GM19455 (cell line): ENCODE results near the gene DMC1.

Experiments
- ATAC-seq: cut with Tn5 transposase; IDR thresholded peaks from one replicate; pipeline ENCODE4 v1.9.1; 2021; ENCODE audit not compliant: unreplicated experiment

Gene DMC1

DNA sequence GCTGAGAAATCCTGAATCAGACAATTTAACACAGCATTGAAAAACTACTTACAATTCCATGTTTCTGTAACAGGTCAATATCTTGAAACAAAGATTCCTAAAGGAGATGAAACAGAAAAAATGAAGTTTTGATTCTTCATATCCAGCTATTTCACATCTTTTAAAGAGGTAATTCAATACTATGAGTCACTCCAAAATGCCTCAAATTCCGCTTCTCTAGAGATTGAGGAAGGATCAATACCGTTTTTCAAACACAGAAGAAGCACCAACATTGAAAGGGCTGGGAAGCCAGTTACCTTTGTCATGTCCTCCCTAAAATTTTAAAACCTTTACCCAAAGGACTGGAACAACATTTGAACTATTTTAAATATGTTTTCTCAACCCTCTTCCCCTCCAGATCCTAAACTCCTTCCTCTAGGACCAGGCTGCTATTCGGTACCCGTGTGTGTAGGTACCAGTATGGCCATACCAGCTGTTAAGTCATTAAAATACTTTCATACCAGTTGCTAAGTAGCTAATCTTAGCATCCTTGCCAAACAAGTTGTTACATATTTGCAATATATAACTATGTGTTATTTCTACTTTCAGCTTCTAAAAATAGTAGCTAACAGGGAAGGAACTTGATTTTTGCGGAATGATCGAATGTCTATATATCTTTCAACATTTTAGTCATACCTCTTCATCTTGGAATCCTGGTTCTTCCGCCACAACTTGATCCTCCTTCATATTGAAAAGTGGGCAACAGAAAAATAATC lies 2.3 kb downstream of the DMC1 start:
- ATAC-seq, result no peak

DNA sequence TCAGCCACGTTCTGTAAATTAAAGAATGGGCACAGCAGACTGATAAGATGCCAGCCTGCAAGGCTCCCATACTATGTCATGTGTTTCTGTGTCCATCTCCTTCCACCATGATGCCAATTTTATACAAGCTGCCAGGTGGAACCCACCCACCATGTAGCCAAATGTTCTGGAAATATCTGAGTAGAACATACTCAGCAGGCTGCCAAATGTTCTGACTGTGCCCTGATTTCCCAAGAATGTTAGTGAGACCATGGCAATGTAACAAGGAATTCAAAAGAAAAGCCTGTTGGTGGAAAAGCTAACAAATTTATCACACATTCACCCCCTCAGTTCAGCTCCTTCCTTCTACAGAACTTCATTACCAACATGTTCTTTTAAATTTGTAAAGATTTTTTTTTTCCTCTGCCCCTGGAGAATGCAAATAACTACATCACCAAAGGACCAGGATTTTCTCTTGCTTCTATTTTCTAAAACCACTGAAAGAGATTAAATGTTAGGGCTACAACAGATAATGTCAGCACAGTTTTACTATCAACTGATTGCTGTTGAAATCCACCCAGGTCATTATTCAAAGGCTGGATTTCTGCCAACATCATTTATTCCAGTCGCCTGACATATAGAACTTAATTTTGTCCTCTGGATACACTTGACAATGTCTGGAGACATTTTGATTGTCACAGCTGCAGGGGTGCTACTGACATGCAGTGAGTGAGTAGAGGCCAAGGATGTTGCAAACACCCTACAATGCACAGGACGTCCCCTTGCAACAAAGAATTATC lies 3.1 kb downstream of the DMC1 start:
- no peak for ATAC-seq

DNA sequence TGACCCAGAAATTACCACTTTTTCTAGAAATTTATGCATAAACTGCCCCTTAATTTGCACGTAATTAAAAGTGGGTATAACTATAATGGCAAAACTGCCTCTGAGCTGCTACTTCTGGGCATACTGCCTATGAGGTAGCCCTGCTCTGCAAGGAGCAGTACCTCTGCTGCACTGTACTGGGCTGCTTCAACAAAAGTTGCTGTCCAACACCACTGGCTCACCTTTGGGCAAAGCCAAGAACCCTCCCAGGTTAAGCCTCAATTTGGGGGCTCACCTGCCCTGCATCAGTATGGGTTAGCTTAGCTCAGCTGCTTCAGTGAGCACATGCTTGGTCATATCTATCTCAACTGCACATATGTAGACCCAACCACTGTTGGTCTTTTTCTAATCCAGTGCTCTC lies 4.5 kb downstream of the DMC1 start:
- ATAC-seq, result no peak

DNA sequence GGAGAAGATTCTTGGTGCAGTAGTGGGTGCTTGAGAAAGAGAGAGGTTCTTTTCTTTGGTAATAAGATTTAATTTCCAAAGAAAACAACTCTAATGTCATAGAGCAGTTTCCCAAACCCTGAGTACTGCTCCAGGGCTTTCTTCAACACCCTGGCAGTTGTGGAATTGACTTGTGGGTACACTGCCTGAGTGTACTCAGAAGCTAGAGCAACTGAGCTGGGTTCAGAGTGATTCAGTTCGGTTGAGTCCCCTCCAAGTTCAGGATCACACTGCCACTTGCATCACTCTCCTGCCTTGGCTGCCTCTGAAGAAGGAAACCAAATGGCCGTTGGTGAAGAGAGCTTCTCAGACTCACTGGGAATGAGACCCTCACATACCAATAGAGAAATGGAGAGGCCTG lies 5.3 kb downstream of the DMC1 start:
- no peak for ATAC-seq

DNA sequence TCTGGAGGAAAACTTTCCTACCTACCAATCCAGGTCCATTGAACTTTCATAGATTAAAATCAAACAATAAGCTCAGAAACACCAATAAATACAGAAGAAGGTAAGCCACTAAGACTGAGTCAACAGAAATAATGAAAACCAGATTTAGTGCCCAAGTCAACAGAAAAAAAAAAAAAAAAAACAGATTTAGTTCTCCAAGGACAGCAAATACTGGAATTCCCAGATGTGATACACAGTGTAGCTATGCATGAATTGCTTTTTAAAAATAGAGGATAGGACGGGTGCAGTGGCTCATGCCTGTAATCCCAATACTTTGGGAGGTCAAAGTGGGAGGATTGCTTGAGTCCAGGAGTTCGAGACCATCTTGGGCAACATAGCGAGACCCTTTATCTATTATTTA lies 15.7 kb downstream of the DMC1 start:
- no peak for ATAC-seq

DNA sequence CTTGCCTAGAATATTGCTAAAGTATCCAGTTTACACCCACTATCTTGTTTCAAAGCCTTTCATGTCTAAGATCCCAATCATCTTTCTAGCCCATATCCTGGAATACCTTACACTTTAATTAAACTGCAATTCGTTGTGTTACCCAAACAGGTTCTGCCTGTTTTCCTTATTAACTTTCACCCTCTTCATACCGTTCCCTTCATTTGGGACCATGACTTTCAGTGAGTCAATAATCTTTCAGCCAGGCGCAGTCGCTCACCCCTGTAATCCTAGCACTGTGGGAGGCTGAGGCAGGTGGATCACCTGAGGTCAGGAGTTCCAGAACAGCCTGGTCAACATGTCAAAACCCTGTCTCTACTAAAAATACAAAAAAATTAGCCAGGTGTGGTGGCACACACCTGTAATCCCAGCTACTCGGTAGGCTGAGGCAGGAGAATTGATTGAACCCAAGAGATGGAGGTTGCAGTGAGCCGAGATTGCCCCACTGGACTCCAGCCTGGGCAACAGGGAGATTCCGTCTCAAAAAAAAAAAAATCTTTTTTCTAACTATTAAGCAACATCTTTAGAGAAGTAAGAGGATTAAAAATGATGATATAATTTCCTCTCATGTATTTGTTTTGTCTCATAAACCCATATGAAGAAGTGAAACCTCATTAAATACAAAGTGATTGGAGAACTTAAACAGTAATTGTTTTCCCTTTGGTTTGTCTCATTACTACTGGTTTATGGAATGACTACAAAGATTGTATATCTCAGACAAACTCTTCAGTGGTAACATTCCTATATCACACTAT lies 20.7 kb downstream of the DMC1 start:
- no peak for ATAC-seq

DNA sequence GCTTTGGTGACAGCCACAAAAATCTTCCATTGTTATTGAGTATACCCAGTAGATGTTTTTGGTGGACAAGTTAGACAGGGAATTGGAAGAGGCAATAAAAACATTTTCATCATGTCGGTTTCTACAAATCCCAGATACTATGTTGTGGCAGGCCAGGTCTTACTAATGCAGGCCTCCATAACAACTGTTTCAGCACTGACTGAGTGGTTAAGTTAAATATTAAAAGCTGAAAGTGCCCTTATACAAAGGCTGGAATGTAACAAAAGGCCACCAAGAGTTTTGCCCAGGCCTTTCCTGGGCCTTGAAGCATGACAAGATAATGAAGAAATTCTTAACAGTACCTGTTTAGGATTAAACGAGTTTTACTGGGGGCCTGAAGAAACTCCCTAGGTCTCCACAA lies 29.3 kb downstream of the DMC1 start:
- no peak for ATAC-seq

DNA sequence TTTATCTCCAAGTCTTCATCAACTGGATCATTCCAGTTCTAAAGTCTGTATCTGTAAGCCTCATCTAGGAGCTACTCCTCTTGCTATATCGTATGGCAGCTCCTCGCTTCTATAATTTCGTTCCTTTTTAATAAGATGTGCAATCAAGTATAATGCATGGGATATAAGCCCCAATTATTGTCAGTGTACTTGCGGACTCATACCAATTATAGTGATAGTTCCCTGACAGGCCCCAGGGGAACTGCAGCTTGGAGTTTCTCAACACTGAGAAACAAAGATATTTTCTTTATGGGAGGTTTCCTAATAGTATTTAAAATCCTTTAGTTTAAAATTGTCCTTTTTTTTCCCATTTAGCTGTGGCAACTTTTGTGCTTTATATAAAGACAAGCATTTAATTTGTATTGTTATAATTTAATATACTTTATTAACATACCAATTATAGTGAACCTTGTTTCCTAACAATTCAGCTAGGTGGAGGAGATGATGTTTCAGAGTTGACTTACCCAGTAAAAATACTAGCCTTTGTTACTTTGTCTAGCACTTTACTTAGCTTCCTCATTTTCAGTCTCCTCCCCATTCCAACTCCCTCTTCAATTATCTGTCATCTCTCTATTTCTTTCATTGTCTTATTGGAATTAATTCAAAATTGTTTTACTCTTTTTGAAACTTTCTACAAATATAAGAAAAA lies 38.6 kb downstream of the DMC1 start:
- no peak for ATAC-seq

DNA sequence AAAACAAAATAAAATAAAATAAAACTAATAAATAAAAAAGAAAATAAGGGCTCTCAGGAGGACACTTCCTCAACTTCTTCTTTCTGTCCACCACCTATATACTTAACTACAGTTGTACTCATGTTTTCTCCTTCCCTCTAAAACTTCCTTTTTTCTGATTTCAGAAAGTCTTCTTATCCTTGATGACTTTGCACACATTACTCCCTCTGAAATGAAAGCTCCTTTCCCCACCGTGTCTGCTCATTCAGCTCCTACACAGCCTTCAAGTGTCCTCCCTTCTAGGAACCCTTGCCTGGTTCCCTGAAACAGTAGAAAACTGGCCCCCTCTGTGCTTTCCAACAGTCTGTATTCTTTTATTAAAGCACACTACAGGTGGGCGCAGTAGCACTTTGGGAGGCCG lies 45.6 kb downstream of the DMC1 start:
- no peak for ATAC-seq

DNA sequence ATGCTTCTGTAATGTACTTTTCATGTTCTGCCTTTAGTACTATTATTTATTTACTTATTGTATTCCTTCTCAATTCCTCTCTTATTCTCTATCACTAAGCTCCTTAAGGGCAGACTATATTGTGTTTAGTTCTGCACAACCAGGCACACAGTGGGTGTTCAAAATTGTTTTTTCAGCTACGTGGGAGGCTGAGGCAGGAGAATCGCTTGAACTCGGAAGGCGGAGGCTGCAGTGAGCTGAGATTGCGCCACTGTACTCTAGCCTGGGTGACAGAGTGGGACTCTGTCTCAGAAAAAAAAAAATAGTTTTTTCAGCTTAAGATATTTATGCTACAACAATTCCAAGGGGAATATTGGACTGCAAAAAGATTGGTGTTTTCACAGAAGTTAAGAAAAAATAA lies 46.5 kb downstream of the DMC1 start:
- no peak for ATAC-seq

DNA sequence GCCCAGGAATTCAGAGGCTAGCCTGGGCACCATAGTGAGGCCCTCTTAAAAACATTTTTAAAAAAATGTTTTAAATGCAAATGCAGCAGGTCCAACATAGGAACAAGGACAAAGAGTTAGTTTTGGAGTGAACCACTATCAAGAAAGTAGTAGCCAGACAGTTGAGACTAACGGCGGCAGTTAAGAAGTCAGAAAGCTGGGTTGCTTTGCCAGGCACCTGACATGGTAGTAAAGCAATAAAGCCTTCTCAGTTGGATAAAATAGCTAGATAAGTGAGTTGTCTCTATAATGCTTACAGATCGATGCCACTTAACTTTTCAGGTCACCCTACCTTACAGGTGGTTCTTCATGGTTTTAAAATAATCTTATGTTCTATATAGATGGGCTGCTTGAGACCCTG lies 47.0 kb downstream of the DMC1 start:
- ATAC-seq, result no peak

DNA sequence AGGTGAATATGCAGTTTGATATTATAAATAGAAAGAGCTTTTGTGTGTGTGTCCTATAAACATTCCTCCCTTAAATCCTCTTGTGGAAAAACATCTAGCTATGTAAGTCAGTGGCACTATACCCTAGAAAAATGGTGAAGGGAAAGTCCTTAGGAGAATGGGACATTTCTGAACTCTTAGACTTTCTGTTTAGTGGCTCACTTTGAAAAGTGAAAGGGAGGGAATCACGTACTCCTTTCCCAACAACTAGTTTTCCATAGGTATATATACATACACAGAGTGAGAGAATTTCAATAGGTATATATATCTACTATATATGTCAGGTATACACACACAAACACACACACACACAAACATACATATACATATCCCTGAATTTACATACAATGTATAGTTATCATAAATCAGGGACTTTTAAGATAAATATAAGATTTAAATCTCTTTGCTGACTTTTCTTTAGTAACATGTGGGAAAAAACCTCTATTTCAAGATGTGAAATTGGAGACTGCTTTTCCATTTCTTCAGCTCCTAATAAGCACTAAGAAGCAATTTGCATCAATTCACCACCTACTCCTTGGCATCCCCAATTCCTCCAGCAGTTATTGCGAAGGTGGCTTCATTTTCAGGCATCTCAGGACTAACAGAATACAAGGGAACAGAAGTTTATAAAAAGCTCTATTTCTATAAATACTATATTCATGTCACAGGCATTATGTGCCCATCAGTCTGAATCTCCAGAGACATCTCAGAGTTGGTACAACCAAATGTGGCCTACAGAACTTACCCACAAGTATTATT lies 50.3 kb downstream of the DMC1 start:
- ATAC-seq, result no peak

DNA sequence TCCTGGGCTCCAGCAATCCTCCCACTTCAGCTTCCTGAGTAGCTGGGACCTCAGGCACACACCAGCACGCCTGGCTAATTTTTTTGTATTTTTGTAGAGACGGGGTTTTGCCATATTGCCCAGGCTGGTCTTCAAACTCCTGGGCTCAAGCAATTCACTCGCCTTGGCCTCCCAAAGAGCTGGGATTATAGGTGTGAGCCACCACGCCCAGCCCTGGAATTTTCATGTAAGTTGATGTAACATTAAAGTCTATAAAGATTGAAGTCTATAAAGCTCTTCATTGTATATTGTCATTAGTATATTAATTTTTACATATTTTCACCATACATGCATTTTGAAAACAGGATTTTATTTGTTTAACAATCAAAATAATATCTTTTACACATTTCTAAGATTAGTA lies 51.4 kb downstream of the DMC1 start:
- ATAC-seq, result no peak

DNA sequence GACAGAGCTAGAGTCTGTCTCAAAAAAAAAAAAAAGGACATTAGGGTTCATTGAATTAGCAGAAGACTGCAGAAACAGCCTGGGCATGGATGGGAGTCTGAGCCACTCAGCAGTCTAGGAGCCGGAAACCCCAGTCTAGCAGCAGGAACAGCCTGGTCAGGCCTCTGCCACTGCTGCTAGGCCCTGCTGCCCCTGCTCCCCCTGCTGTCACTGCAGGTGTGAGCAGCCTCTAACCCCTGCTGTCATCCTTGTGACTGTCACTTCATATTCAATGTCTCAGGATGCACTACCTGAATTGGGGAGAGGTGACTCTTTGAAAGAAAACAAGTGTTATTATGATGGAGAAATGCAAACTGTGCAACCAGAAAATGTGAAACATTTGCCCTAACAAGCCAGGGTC lies 56.9 kb downstream of the DMC1 start:
- ATAC-seq, result no peak

DNA sequence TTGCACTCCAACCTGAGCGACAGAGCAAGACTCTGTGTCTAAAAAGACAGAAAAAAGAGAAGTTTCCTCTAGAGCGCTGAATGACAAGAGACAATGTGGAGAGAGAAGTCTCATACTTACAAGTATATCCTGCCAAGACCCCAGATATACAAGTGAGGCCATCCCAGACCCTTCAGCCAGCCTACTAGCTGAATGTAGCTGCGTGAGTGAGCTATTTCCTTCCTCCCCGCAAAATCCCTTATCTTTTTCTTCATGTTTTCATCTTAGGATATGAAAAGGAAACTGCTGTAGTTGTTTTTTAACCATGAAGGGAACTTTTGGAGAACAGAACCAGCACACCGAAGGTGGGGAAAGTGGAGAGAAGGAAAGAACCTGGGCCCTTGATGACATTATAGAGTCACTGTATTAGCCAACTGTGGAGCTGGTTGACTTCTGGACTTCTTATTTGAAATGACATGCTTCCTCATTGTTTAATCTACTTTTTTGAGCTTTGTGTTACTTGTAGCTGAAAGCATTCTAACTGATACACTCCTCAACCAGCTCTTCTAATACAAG lies 59.5 kb downstream of the DMC1 start:
- ATAC-seq, result no peak

DNA sequence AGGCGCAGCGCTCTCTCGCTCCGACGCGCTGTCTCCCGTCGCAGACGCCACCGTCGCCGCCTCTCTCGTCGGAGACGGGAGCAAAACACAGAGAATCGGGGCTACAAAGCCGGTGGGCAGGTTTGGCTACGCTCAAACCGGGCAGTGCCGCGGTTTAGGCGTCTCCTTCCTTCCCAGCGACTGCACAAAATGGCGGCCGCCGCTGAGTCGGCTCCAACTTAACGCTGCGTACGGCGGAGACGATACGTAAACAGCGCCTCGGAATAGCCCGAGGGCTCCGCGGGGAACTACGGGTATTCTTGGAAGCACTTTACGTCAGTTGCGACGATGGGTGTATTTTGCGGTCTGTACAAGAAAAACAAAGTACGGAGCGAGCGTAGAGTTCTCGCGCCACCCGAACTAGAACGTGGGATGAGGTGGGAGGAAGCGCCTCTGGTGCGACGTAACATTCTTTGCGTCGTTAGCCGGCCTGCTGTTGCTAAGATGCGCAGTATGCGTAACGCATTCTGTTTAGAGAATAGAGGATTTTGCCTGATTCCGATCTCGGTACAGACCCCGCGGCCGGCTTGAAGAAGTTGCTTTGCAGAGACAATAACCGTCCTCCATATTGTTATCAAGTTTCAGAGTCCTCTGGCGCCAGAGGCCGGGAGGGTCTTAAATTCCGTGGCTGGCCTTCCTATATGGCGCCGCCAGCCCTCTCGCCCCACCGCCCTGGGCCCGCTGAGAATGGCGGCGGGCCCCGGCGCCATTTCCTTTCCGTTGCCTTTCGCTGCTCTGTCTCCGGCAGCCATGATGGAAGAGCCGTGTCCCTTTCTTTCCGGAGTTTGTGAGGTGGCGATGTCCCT lies 63.6 kb downstream of the DMC1 start, which contains the start of gene DDX17:
Gene DDX17, minus strand, starts transcription at position 194 of the 845 bp plus-strand sequence.
- peak; percentile 78 for ATAC-seq

DNA sequence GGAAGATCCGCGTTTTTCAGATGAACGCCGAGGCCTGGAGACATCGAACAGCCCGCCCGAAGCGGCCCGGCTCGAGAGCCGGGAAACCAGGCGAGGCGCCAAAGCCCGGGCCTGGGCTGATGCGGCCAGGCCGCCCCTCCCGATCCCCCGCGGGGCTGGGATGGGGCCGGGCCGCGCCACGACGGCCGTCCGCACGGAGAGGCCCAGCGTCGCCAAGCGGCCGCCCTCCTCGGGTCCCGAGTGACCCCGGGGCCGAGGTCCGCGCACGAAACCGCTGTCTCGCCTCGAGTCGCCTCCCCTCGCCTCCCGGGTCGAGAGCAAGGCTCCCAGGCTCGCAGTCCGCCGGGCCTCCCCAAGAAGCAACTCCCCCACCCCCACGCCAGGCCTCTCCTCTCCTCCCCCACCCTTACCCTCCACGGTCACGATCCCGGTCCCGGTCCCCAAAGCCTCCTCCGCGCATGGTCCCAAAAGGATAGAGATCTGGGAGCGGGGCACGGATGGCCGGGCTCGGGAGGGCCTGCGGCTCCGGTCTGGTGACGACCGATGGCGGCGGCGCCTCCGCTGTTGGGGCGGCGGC lies 64.4 kb downstream of the DMC1 start:
- peak; percentile 26 for ATAC-seq

DNA sequence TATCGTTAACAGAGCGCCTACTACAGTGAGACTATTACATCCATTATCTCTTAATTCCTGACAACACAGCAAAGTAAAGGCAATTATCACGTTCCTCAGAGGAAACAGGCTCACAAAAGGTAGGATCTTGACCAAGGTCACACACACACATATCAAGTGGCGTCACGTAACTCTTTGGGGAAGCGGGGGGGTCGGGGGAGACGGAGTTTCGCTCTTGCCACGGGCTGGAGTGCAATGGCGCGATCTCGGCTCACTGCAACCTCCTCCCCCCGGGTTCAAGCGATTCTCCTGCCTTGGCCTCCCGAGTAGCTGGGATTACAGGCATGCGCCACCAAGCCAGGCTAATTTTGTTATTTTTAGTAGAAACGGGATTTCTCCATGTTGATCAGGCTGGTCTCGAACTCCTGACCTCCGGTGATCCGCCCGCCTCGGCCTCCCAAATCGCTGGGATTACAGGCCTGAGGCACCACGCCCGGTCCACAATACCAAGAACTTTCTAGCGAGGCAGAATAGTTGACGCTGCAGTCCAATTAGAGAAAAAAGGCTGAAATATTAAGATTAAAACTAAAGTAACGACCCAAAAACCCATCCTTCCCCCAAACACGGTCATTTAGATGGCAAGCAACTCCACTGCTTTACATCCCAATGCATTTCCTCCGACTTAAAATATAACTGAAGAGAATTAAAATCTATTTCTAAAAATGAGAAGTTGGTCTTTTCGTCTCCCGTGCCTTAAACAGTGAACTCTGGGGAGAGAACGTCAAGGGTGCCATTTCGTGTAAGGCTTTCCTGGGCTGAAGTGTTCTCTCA lies 65.0 kb downstream of the DMC1 start:
- ATAC-seq, result no peak
